H1 (cell line): ENCODE measurements around the gene SCAMP4. TPM values are rescaled to one million over a fixed set of nuclear protein-coding genes. Genes with fewer than 3 reads are reported as not detected.

Experiments
- CTCF ChIA-PET: fragments of 300-600 bp; sonication (Branson Sonifier 250); formaldehyde crosslinking; loops from one replicate; lab custom pipeline; 2021; ENCODE audit not compliant: partially characterized antibody; lab: Charles Lee
- POLR2A ChIA-PET: fragments of 300-600 bp; sonication (Branson Sonifier 250); formaldehyde crosslinking; loops from one replicate; lab custom pipeline; 2021; ENCODE audit warnings: inconsistent platforms; ENCODE audit not compliant: partially characterized antibody; lab: Charles Lee
- DNase-seq, 2 experiments: peaks; one replicate each; pipeline versions ENCODE4 v3.0.0 to v3.0.0-alpha.2; 2010 to 2022; ENCODE audit warnings: low spot score in 2 of 2, low read depth in 1 of 2, mixed read lengths in 1 of 2
- FAIRE-seq: peaks from 2 replicates; lab custom pipeline; 2011; peaks lifted over from hg19 to GRCh38; lab: Jason Lieb, UNC
- H2AFZ ChIP-seq: 2 replicates; pipeline ENCODE4 v1.8.1; 2012; ENCODE audit warnings: low read length, inconsistent platforms
- H2AK5ac ChIP-seq: 2 replicates; pipeline ENCODE4 v1.6.1; 2013; ENCODE audit warnings: low read depth, low read length
- H2BK120ac ChIP-seq: replicated peaks from 2 replicates; pipeline ENCODE3; 2013; ENCODE audit warnings: low read depth, low read length, inconsistent platforms
- H2BK12ac ChIP-seq: 2 replicates; pipeline ENCODE4 v1.6.1; 2013; ENCODE audit warnings: low read depth, low read length
- H2BK15ac ChIP-seq: 2 replicates; pipeline ENCODE4 v1.6.1; 2013; ENCODE audit warnings: low read length
- H2BK20ac ChIP-seq: 2 replicates; pipeline ENCODE4 v1.6.1; 2013; ENCODE audit warnings: low read length
- H2BK5ac ChIP-seq: 2 replicates; pipeline ENCODE4 v1.6.1; 2013; ENCODE audit warnings: low read depth, low read length
- H3K14ac ChIP-seq: 2 replicates; pipeline ENCODE4 v1.6.1; 2013; ENCODE audit warnings: inconsistent platforms; ENCODE audit not compliant: insufficient read length
- H3K18ac ChIP-seq: 2 replicates; pipeline ENCODE4 v1.6.1; 2013; ENCODE audit warnings: low read length; ENCODE audit errors: extremely low read depth
- H3K23ac ChIP-seq: 2 replicates; pipeline ENCODE4 v1.6.1; 2013; ENCODE audit warnings: inconsistent platforms; ENCODE audit not compliant: insufficient read length
- H3K23me2 ChIP-seq: 2 replicates; pipeline ENCODE4 v1.6.1; 2013; ENCODE audit warnings: low read depth, low read length
- H3K27ac ChIP-seq: 2 replicates; pipeline ENCODE4 v1.6.1; 2011; ENCODE audit warnings: low read depth, low read length, inconsistent platforms
- H3K27me3 ChIP-seq, 4 experiments: replicated peaks in 1 of 4; 1 replicate in 1 of 4; 2 replicates in 3 of 4; pipeline versions ENCODE4 v1.6.1 to v1.8.1; 2011 to 2013; ENCODE audit warnings: low read length in 3 of 4, mild to moderate bottlenecking in 3 of 4, inconsistent platforms in 2 of 4, mixed read lengths in 2 of 4, moderate library complexity in 1 of 4; ENCODE audit not compliant: control insufficient read depth in 3 of 4, insufficient read depth in 3 of 4; ENCODE audit errors: extremely low read depth in 1 of 4
- H3K36me3 ChIP-seq, 4 experiments: 2 replicates each; pipeline versions ENCODE4 v1.6.1 to v1.8.1; 2011 to 2013; ENCODE audit warnings: mild to moderate bottlenecking in 4 of 4, low read length in 3 of 4, moderate library complexity in 2 of 4, control low read depth in 1 of 4, inconsistent platforms in 1 of 4; ENCODE audit not compliant: insufficient read depth in 4 of 4, control insufficient read depth in 2 of 4
- H3K4ac ChIP-seq: replicated peaks from 2 replicates; pipeline ENCODE3; 2013; ENCODE audit warnings: low read length, low read depth, mixed read lengths, inconsistent platforms; ENCODE audit not compliant: insufficient read length
- H3K4me1 ChIP-seq, 4 experiments: replicated peaks in 1 of 4; 1 replicate in 1 of 4; 2 replicates in 3 of 4; pipeline versions ENCODE4 v1.6.1 to v1.8.1; 2011 to 2013; ENCODE audit warnings: low read length in 3 of 4, inconsistent platforms in 2 of 4, mixed read lengths in 1 of 4; ENCODE audit not compliant: insufficient read depth in 4 of 4, control insufficient read depth in 3 of 4
- H3K4me2 ChIP-seq, 2 experiments: 2 replicates each; pipeline versions ENCODE4 v1.6.1 to v1.8.1; 2011 to 2013; ENCODE audit warnings: low read depth in 2 of 2, low read length in 2 of 2, control low read depth in 1 of 2, inconsistent platforms in 1 of 2, mild to moderate bottlenecking in 1 of 2; ENCODE audit not compliant: insufficient read depth in 1 of 2
- H3K4me3 ChIP-seq, 4 experiments: fragments of 200-600, 300-600 bp in 1 of 4; sonication (generic), shearing (Covaris generic), sonication (Bioruptor Twin) in 1 of 4; 2 replicates each; pipeline versions ENCODE4 v1.5.1 to v1.8.1; 2011 to 2016; ENCODE audit warnings: low read length in 4 of 4, low read depth in 3 of 4, control low read depth in 2 of 4, inconsistent platforms in 2 of 4, mild to moderate bottlenecking in 2 of 4, mixed read lengths in 1 of 4, moderate library complexity in 1 of 4; ENCODE audit not compliant: insufficient read depth in 2 of 4; ENCODE audit errors: extremely low read depth in 1 of 4
- H3K56ac ChIP-seq: replicated peaks from 2 replicates; pipeline ENCODE3; 2013; ENCODE audit warnings: low read depth, mild to moderate bottlenecking, mixed read lengths, low read length, inconsistent platforms; ENCODE audit not compliant: insufficient read length
- H3K79me1 ChIP-seq: 2 replicates; pipeline ENCODE4 v1.6.1; 2013; ENCODE audit warnings: low read depth, low read length, control low read depth
- H3K79me2 ChIP-seq, 2 experiments: 2 replicates each; pipeline versions ENCODE4 v1.6.1 to v1.8.1; 2012 to 2013; ENCODE audit warnings: low read length in 2 of 2, mild to moderate bottlenecking in 2 of 2, inconsistent platforms in 1 of 2; ENCODE audit not compliant: insufficient read depth in 2 of 2, control insufficient read depth in 1 of 2
- H3K9ac ChIP-seq, 4 experiments: replicated peaks in 1 of 4; 1 replicate in 1 of 4; 2 replicates in 3 of 4; pipeline versions ENCODE4 v1.6.1 to v1.8.1; 2011 to 2013; ENCODE audit warnings: low read depth in 3 of 4, low read length in 3 of 4, control low read depth in 2 of 4, mild to moderate bottlenecking in 2 of 4, moderate library complexity in 2 of 4, inconsistent platforms in 1 of 4; ENCODE audit errors: extremely low read depth in 1 of 4
- H3K9me3 ChIP-seq, 2 experiments: 2 replicates each; pipeline versions ENCODE4 v1.6.1 to v1.8.1; 2012 to 2013; ENCODE audit warnings: mild to moderate bottlenecking in 2 of 2, moderate library complexity in 2 of 2, control low read depth in 1 of 2, inconsistent platforms in 1 of 2, low read depth in 1 of 2, low read length in 1 of 2, mixed read lengths in 1 of 2; ENCODE audit not compliant: insufficient read depth in 2 of 2
- H4K20me1 ChIP-seq, 2 experiments: replicated peaks in 1 of 2; 2 replicates each; pipeline versions ENCODE3 to v1.8.1; 2011 to 2013; ENCODE audit warnings: inconsistent platforms in 2 of 2, low read length in 2 of 2, mild to moderate bottlenecking in 1 of 2; ENCODE audit not compliant: insufficient read depth in 2 of 2, control insufficient read depth in 1 of 2
- H4K5ac ChIP-seq: 2 replicates; pipeline ENCODE4 v1.6.1; 2013; ENCODE audit warnings: low read length, low read depth, mixed read lengths, inconsistent platforms; ENCODE audit not compliant: insufficient read length
- H4K8ac ChIP-seq: 2 replicates; pipeline ENCODE4 v1.8.0; 2013; ENCODE audit warnings: mild to moderate bottlenecking, moderate library complexity, low read length, inconsistent platforms; ENCODE audit not compliant: insufficient read depth; ENCODE audit errors: extremely low read depth
- H4K91ac ChIP-seq: replicated peaks from 2 replicates; pipeline ENCODE3; 2013; ENCODE audit warnings: low read length, mixed read lengths, inconsistent platforms; ENCODE audit not compliant: insufficient read length
- CBX8 ChIP-seq: fragments of 300-800, 300-1000 bp; sonication (generic); IDR thresholded peaks from 2 replicates; pipeline ENCODE4 v1.7.1; 2016; ENCODE audit warnings: low read depth, low read length, borderline replicate concordance
- CTCF ChIP-seq, 3 experiments: IDR thresholded peaks; 1 replicate in 2 of 3; 2 replicates in 1 of 3; pipeline versions ENCODE4 v1.5.1 to v1.6.1; 2011; ENCODE audit warnings: low read length in 3 of 3, mild to moderate bottlenecking in 3 of 3, inconsistent platforms in 2 of 3, low read depth in 1 of 3, moderate library complexity in 1 of 3; ENCODE audit not compliant: insufficient read depth in 1 of 3; ENCODE audit errors: control extremely low read depth in 1 of 3
- SRF ChIP-seq: IDR thresholded peaks from 2 replicates; pipeline ENCODE4 v1.6.1; 2011; ENCODE audit warnings: mild to moderate bottlenecking, low read depth, low read length, moderate library complexity
- TAF1 ChIP-seq: IDR thresholded peaks from 2 replicates; pipeline ENCODE4 v1.6.1; 2011; ENCODE audit warnings: mild to moderate bottlenecking, low read depth, low read length
- WGBS, 2 experiments: shearing (Covaris generic) in 1 of 2; methylation state at CpG; one replicate each; pipeline versions ENCODE4 v1.1.6 to v1.1.7; 2013 to 2015; ENCODE audit warnings: low lambda C conversion rate in 2 of 2, mixed read lengths in 2 of 2, inconsistent platforms in 1 of 2, low coverage in 1 of 2, missing lambda C conversion rate in 1 of 2; ENCODE audit not compliant: insufficient replicate concordance in 2 of 2, insufficient coverage in 1 of 2, insufficient read length in 1 of 2; ENCODE audit errors: extremely low coverage in 1 of 2, missing lambda C conversion rate in 1 of 2; 5-methylcytosine and 5-hydroxymethylcytosine counted together
- polyA plus RNA-seq, 7 experiments: library from polyadenylated mRNA; depleted of rRNA in 3 of 7; stranded (reverse) in 5 of 7; unstranded in 2 of 7; fragments of >200 nt in 5 of 7; fragments of 200-250 nt in 2 of 7; gene quantifications; 1 replicate in 5 of 7; 2 replicates in 1 of 7; 4 replicates in 1 of 7; pipeline versions ENCODE4 v1.2.1 to v1.2.3, GENCODE V29; 2011 to 2013; ENCODE audit warnings: missing spikeins in 2 of 7, mixed read lengths in 2 of 7
- total RNA-seq: library from RNA; stranded (reverse); fragmentation: NEBNext Ultra II Directional; extraction: Animal tissue kit (Norgen Biotek cat#: 25700); gene quantifications from 2 replicates; pipeline ENCODE4 v1.2.1, GENCODE V29; 2021

Gene SCAMP4
- total and polyA plus RNA-seq, 2 of the 8 experiments (the other 6 are each of a cell fraction or from before 2014, with no cell fraction given) = 17.1 to 61.4 TPM

DNA sequence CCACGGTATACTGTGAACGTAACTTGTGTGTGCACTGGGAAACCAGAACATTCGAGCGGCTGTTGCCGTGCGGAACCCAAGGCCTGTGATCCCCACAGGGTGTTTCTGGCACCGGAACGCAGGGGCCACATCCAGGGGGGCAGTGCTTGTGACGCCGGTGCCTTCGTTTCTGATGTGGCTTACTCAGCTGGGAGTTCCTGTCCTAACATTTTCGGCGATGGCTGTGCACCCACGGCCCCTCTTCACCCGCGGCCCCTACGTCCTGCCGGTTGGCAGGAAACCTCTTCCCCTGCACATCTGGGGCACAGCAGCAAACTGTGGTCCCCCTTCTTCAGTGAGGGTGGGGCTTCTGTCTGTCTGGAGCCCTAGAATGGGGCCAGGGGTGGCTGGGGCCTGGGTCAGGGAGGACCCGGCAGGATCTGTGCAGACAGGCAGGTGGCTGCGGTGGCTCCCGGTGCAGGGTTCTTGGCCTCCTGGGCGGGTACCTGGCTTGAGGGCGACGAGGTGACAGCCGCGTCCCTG, 61.9 kb downstream of the SCAMP4 start:
- DNase-seq (no peak), FAIRE-seq (no peak)
- Histone ChIP-seq H3K14ac (no peak overlapping the region), H4K5ac (no peak overlapping the region), H3K79me2 (peaks cover 8 to 46% of the 10 kb centered on the region in 2 experiments; a peak in 3 of 4 replicates), H3K23me2 (no peaks in the 10 kb centered on the region), H2AK5ac (no peak overlapping the region), H3K36me3 (peaks cover 4 to 19% (median 9%) of the 10 kb centered on the region in 4 experiments; a peak in 5 of 8 replicates), H2BK5ac (no peak overlapping the region), H2AFZ (no peak overlapping the region), H4K91ac (no peak overlapping the region), H2BK12ac (no peak overlapping the region), H3K4ac (no peak overlapping the region), H4K8ac (no peak overlapping the region), H3K9me3 (no peaks in the 10 kb centered on the region), H2BK120ac (no peak overlapping the region), H3K27me3 (no peaks in the 10 kb centered on the region), H4K20me1 (peaks cover 6 to 42% of the 10 kb centered on the region in 2 experiments), H3K27ac (no peak overlapping the region), H3K23ac (no peak overlapping the region), H3K4me3 (no peak overlapping the region), H2BK20ac (no peak overlapping the region), H3K79me1 (peaks cover 22% of the 10 kb centered on the region), H3K9ac (no peak overlapping the region), H3K4me1 (no peaks in the 10 kb centered on the region), H3K18ac (no peak overlapping the region), H3K56ac (no peak overlapping the region), H2BK15ac (no peak overlapping the region), H3K4me2 (no peak overlapping the region)
- 95% methylated on average over 24 of the region's 26 CpGs; no CpG with 5 or more reads in 1 of the 2 experiments for WGBS, 2 experiments
- CTCF ChIA-PET = interaction anchor here (0.7 to 0.9 kb wide), 2 partner anchors 11 to 21 kb away, joined by 3 read pairs; no protein-coding TSS in a partner anchor
- POLR2A ChIA-PET = no interaction called here
- TF ChIP-seq CBX8 (no peak), SRF (no peak), CTCF (IDR thresholded peaks at IDR 0.05; ENCODE audit: control extremely low read depth in 1 of 3, insufficient read depth in 1 of 3, low read depth in 1 of 3, low read length in 3 of 3) (no peak), TAF1 (no peak)
